Activated CD4-positive, CD25-positive, alpha-beta regulatory T cell treated with anti-CD3 and anti-CD28 coated beads, Interleukin-2, amount 50 U/mL, for 72 hours (primary cell): ENCODE results near the gene PHAF1.

Experiments
- DNase-seq: peaks from one replicate; pipeline ENCODE4 v3.0.0; 2021

The PHAF1 gene

GRCh38 chr16:67183627-67184452, 74.1 kb downstream of the PHAF1 start, which contains the start of gene MATCAP1:
Gene MATCAP1, minus strand, starts transcription at chr16:67183963. Its CDS starts 3,353 bp downstream, at chr16:67180610.
- peak; percentile 92 for DNase-seq

GRCh38 chr16:67184453-67184994, 74.8 kb downstream of the PHAF1 start:
- no peak for DNase-seq

GRCh38 chr16:67184995-67185650, 75.4 kb downstream of the PHAF1 start:
- peak; percentile 81 for DNase-seq

- DNase-seq, result no peak
These were observed 76.0 kb downstream of the PHAF1 start for GRCh38 chr16:67185651-67186134.

GRCh38 chr16:67186550-67186950, 76.8 kb downstream of the PHAF1 start:
- no peak for DNase-seq

GRCh38 chr16:67187175-67187890, 77.6 kb downstream of the PHAF1 start:
- DNase-seq, result no peak

GRCh38 chr16:67188323-67188722, 78.6 kb downstream of the PHAF1 start:
- no peak for DNase-seq

- no peak for DNase-seq
These were observed 79.1 kb downstream of the PHAF1 start for GRCh38 chr16:67188798-67189197.

GRCh38 chr16:67190041-67190440, 80.3 kb downstream of the PHAF1 start, which contains the start of gene EXOC3L1:
Gene EXOC3L1, minus strand, starts transcription at chr16:67190136. Its CDS starts 460 bp downstream, at chr16:67189676.
- DNase-seq, result no peak

- DNase-seq, result no peak
These were observed 81.0 kb downstream of the PHAF1 start for GRCh38 chr16:67190448-67191399.

- DNase-seq, result no peak
These were observed 81.8 kb downstream of the PHAF1 start for GRCh38 chr16:67191411-67191994.

GRCh38 chr16:67191995-67192681, 82.4 kb downstream of the PHAF1 start, which contains the start of gene E2F4:
Gene E2F4, plus strand, starts transcription at chr16:67192155. Its CDS starts 73 bp downstream, at chr16:67192228.
- peak; percentile 88 for DNase-seq

GRCh38 chr16:67192781-67193361, 83.1 kb downstream of the PHAF1 start:
- no peak for DNase-seq

GRCh38 chr16:67193536-67193935, 83.8 kb downstream of the PHAF1 start:
- DNase-seq, result no peak

GRCh38 chr16:67194260-67194659, 84.5 kb downstream of the PHAF1 start:
- DNase-seq, result no peak

GRCh38 chr16:67195676-67196075, 85.9 kb downstream of the PHAF1 start:
- DNase-seq, result no peak

GRCh38 chr16:67196881-67197280, 87.1 kb downstream of the PHAF1 start:
- no peak for DNase-seq

GRCh38 chr16:67197704-67198103, 88.0 kb downstream of the PHAF1 start:
- no peak for DNase-seq
